NCI-H1417 (cell line): ENCODE measurements around the gene CYB5R3.
"Not testable (repeated sequence)": the region's sequence is repeated elsewhere in the genome, so short reads cannot be mapped to it uniquely, and the experiment has no call there.

Experiments used
- DNase-seq, 3 experiments: peaks; one replicate each; lab custom pipeline; 2025; lab: John Stamatoyannopoulos, UW

The CYB5R3 gene

DNA sequence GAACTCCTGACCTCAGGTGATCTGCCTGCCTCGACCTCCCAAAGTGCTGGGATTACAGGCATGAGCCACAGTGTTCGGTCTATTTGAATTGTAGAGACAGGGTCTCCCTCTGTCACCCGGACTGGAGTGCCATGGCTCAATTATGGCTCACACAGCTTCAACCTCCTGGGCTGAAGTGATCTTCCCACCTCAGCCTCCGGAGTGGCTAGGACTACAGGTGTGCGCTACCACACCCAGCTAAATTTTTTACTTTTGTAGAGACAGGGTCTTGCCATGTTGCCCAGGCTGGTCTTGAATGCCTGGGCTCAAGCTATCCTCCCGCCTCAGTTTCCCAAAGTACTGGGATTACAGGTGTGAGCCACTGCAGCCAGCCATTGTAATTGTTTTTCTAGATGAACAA is 81.2 kb downstream of the CYB5R3 start:
- DNase-seq: not testable (repeated sequence)
